Fibroblast of the aortic adventitia (primary cell): ENCODE measurements around the gene ZFAND4. TPM values are rescaled to one million over a fixed set of nuclear protein-coding genes. Genes with fewer than 3 reads are reported as not detected.
"Not testable (repeated sequence)": the region's sequence is repeated elsewhere in the genome, so short reads cannot be mapped to it uniquely, and the experiment has no call there.

Source experiments
- DNase-seq: peaks from one replicate; pipeline ENCODE4 v3.0.0-alpha.2; 2010; ENCODE audit warnings: low read depth
- H3K4me3 ChIP-seq: 2 replicates; pipeline ENCODE4 v1.5.1; 2011; ENCODE audit warnings: low read depth, mild to moderate bottlenecking, control low read depth, low read length, moderate library complexity
- total RNA-seq: library from RNA; depleted of rRNA; stranded (reverse); fragments of >200 nt; gene quantifications from 2 replicates; pipeline ENCODE4 v1.2.3, GENCODE V29; 2012; ENCODE audit warnings: low replicate concordance
- TF ChIP-seq, protein P1 (sequence below): IDR thresholded peaks from 2 replicates; pipeline ENCODE4 v1.5.1; 2011; ENCODE audit warnings: mild to moderate bottlenecking, low read length, control low read depth, inconsistent platforms; ENCODE audit not compliant: insufficient read depth

The ZFAND4 gene
- total RNA-seq, 1 donor = 9.1 TPM

GRCh38 chr10:45660876-45661411 lies 11.6 kb downstream of the ZFAND4 start:
- TF ChIP-seq, protein P1, sequence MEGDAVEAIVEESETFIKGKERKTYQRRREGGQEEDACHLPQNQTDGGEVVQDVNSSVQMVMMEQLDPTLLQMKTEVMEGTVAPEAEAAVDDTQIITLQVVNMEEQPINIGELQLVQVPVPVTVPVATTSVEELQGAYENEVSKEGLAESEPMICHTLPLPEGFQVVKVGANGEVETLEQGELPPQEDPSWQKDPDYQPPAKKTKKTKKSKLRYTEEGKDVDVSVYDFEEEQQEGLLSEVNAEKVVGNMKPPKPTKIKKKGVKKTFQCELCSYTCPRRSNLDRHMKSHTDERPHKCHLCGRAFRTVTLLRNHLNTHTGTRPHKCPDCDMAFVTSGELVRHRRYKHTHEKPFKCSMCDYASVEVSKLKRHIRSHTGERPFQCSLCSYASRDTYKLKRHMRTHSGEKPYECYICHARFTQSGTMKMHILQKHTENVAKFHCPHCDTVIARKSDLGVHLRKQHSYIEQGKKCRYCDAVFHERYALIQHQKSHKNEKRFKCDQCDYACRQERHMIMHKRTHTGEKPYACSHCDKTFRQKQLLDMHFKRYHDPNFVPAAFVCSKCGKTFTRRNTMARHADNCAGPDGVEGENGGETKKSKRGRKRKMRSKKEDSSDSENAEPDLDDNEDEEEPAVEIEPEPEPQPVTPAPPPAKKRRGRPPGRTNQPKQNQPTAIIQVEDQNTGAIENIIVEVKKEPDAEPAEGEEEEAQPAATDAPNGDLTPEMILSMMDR = no peak
- no peak for DNase-seq

DNA sequence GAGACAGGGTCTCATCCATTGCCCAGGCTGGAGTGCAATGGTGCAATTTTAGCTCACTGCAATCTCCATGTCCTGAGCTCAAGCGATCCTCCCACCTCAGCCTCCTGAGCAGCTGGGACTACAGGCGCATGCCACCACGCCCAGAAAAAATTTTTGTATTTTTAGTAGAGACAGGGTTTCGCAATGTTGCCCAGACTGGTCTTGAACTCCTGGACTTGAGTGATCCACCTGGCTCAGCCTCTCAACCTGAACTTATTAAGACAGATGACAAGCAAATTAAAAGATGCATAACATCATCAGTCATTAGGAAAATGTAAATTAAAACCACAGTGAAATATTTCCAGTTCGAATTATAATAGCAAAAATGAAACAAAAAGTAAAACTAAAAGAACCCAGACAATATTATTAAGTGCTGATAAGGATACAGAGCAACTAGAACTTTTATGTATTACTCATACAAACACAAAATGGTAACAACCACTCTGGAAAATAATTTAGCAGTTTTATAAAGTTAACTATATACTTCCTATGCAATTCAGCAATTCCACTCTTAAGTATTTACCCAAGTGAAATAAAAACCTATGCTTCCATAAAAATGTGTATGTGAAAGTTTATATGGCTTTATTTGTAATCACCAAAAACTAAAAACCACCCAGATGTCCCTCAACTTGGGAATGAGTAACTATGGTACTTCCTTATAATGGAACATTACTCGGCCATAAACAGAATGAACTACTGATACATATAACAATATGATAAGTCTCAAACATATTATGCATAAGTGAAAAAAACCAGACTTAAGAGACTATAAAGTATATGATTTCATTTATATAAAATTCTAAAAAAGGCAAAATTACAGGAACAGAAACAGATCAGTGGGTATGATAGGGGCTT lies 15.3 kb downstream of the ZFAND4 start:
- no peak for DNase-seq
- no peak overlapping the region for H3K4me3 ChIP-seq
- TF ChIP-seq, protein P1 = no peak

More at GRCh38 chr10:45660876-45661411, 11.6 kb downstream of the ZFAND4 start:
- H3K4me3 ChIP-seq = no peak overlapping the region

DNA sequence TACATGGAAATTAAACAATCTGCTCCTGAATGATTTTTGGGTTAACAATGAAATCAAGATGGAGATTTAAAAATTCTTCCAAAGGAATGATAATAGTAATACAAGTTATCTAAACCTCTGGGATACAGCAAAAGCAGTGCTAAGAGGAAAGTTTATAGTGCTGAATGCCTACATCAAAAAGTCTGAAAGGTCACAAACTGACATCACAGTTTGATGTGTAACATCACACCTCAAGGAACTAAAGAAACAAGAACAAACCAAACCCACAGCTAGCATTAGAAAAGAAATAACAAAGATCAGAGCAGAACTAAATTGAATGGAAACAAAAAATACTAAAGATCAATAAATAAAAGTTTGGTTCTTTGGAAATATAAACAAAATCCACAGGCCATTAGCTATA lies 17.4 kb downstream of the ZFAND4 start:
- TF ChIP-seq, protein P1 = no peak
- no peak overlapping the region for H3K4me3 ChIP-seq
- DNase-seq = no peak

DNA sequence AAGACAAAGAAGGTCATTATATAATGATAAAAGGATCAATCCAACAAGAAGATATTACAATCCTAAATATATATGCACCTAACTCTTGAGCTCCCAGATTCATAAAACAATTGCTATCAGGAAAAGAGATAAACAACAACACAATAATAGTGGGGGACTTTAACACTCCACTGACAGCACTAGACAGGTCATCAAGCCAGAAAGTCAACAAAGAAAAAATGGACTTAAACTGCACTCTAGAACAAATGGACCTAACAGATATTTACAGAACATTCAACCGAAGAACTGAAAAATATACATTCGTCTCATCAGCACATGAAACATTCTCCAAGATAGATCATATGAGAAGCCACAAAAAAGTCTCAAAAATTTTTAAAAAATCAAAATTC lies 17.8 kb downstream of the ZFAND4 start:
- not testable (repeated sequence) for DNase-seq, H3K4me3 ChIP-seq

DNA sequence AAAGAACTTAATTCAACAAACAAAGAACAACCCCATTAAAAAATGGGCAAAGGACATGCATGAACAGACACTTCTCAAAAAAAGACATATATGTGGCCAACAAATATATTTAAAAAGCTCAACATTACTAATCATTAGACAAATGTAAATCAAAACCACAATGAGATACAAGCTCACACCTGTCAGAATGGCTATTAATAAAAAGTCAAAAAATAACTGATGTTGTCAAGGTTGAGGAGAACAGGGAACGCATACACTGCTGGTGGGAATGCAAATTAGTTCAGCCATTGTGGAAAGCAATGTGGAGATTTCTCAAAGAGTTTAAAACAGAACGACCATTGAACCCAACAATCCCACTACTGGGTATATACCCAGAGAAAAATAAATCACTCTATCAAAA lies 19.1 kb downstream of the ZFAND4 start:
- no peak overlapping the region for H3K4me3 ChIP-seq
- DNase-seq = no peak
- TF ChIP-seq, protein P1 = no peak

DNA sequence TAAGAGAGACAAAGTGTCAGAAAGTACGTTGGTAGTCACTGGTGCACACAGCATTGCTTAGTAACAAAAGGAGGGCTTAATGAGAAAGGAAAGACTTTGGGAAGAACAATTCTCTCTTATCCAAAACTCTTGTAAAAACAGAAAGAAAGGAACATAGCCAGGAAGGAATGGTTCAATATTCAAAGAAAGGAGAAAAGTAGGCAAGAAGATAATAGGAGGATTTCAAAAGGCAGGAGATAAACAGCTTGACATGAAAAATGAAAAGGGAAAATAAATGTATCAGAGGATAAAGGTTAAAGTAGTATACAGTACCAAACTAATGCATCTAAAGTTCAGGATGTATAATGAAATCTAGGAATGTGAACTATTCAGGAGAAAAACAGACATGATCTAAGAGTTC lies 20.1 kb downstream of the ZFAND4 start:
- TF ChIP-seq, protein P1 = no peak
- no peak overlapping the region for H3K4me3 ChIP-seq
- no peak for DNase-seq

- TF ChIP-seq, protein P1 = no peak
- DNase-seq = no peak
- no peak overlapping the region for H3K4me3 ChIP-seq
These were observed 23.3 kb downstream of the ZFAND4 start for GRCh38 chr10:45649296-45649695.
